Measurements from ENCODE around the gene MED12L.

The MED12L gene

DNA sequence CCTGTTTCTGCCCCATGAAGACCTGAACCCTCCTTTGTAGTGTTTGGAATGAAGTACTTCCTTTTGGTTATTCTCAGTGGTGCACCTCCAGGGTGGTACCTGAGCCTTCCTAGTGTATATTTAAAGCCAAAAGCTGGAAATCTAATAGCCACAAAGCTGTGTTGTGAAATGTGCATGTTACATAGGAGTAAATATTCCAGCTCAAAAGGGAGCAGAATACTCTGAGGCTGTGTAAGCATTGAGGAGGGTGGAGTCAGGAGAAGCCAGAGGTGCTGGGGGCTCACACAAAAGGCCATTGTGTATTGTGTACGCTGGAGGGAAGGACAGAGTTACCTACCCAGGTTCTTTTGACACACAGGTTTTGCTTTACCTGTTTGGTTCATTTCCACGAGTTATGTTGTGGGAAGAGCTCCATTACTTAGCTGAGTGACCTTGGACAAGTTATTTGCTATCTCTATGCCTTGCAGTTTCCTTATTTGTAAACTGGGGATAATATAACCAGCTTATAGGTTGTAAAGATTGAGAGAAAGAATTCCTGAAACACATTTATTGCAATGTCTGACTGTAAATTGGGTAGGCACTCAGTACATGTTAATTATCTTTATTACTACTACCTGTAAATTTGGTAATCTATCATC lies 92.9 kb downstream of the MED12L start:
- H3K4me3 ChIP-seq (replicated peaks; ENCODE audit: low read depth, low read length): no peak overlapping the region
- DNase-seq (ENCODE audit: extremely low read depth, low read depth): no peak
- TF ChIP-seq, protein P1, sequence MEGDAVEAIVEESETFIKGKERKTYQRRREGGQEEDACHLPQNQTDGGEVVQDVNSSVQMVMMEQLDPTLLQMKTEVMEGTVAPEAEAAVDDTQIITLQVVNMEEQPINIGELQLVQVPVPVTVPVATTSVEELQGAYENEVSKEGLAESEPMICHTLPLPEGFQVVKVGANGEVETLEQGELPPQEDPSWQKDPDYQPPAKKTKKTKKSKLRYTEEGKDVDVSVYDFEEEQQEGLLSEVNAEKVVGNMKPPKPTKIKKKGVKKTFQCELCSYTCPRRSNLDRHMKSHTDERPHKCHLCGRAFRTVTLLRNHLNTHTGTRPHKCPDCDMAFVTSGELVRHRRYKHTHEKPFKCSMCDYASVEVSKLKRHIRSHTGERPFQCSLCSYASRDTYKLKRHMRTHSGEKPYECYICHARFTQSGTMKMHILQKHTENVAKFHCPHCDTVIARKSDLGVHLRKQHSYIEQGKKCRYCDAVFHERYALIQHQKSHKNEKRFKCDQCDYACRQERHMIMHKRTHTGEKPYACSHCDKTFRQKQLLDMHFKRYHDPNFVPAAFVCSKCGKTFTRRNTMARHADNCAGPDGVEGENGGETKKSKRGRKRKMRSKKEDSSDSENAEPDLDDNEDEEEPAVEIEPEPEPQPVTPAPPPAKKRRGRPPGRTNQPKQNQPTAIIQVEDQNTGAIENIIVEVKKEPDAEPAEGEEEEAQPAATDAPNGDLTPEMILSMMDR (IDR thresholded peaks at IDR 0.05; ENCODE audit: low read depth, low read length, missing control alignments): no peak

DNA sequence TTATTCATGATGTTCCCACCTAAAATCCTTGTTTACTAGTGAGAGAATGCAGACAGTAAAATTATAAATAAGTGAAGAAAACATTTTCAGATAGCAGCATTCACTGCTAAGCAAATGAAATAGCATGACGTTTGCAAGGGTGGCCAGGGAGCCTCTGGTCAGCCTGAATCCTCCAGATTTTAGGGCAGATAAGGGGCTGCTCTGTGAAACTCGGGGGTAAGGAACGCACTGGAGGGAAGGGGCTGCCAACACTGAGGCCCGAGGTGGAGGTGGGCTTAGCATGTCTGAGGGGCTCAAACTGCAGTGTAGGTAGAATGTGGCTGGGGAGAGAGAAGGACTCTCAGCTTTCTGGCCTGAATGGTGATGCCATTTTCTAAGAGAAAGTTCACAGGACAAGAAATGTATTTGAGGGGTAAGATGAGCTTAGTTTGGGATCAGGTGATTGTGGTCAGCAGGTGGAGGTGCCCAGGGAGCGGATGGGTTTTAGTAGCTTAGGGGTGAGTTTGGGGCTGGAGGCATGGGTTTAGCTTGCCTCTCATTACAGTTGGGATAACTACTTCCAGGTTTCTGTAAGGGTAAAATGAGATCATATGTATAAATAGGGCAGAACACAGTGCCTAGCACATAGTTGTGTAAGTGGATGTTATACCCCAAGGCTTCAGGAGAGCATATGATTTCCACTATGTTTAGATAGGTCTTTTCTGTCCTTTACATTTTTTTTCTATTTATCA lies 97.0 kb downstream of the MED12L start:
- no peak overlapping the region for H3K4me3 ChIP-seq (replicated peaks; ENCODE audit: low read depth, low read length)
- TF ChIP-seq, protein P1 (IDR thresholded peaks at IDR 0.05; ENCODE audit: low read depth, low read length, missing control alignments): no peak
- DNase-seq (ENCODE audit: extremely low read depth, low read depth): no peak

DNA sequence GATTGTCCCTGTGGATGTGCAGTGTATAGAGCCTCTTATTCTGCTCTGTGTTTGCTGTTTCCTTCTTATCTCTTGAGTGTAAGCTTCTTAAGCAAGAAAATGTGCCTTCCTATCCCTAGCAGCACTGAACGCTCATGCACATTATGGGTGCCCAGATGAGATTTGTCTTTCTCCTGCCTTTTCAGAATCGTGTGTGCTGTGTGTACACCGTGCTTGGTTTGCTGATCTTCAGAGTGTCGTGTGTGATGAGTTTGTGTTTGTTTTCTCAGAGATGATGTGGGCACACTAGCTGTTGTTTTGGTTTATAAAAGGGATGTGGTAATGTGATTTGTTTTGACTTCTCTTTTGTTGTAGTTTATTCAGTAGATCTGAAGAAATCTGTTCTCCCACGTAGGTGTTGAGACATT lies 97.8 kb downstream of the MED12L start:
- TF ChIP-seq, protein P1 (IDR thresholded peaks at IDR 0.05; ENCODE audit: low read depth, low read length, missing control alignments): no peak
- H3K4me3 ChIP-seq (replicated peaks; ENCODE audit: low read depth, low read length): no peak overlapping the region

DNA sequence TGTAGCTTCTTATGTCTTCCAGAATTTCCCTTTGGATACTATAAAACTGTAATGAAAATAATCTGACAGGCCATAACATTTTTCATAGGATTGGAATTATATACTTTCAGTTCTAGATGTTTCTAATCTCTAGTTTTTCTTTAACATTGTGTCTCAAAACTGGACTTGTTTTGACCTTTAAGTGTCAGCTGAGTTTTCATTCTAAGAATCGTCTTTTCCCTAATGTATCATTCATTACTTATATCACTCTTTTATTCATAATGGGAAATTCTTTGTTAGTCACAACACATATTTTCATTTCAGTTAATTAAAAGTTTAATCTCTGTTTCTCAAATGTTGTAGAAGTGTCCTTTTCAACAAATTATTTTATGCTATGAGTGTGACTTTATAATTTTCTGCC lies 105.6 kb downstream of the MED12L start:
- H3K4me3 ChIP-seq (replicated peaks; ENCODE audit: low read depth, low read length): no peak overlapping the region
- TF ChIP-seq, protein P1 (IDR thresholded peaks at IDR 0.05; ENCODE audit: low read depth, low read length, missing control alignments): no peak
- no peak for DNase-seq (ENCODE audit: extremely low read depth, low read depth)

More for the DNA sequence above, 97.8 kb downstream of the MED12L start:
- no peak for DNase-seq (ENCODE audit: extremely low read depth, low read depth)

DNA sequence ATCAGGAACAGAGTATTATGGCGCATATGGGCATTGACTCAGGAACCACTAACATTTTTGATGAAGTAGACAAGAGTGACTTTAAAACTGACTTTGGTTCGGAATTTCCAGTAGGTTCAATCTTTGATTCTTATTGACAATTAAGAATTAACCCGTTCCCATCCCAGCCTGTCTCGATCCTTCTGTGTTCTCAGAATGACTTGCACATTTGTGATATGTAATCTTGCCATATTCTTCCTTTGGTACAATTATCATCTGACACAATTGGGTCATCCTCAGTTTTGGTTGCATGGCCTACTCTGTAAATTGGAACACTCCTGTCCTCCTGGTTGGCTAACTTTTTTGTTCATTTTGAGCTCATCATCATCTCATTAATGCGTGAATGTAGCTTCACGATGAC lies 107.1 kb downstream of the MED12L start:
- TF ChIP-seq, protein P1 (IDR thresholded peaks at IDR 0.05; ENCODE audit: low read depth, low read length, missing control alignments): no peak
- no peak overlapping the region for H3K4me3 ChIP-seq (replicated peaks; ENCODE audit: low read depth, low read length)
- DNase-seq (ENCODE audit: extremely low read depth, low read depth): no peak

DNA sequence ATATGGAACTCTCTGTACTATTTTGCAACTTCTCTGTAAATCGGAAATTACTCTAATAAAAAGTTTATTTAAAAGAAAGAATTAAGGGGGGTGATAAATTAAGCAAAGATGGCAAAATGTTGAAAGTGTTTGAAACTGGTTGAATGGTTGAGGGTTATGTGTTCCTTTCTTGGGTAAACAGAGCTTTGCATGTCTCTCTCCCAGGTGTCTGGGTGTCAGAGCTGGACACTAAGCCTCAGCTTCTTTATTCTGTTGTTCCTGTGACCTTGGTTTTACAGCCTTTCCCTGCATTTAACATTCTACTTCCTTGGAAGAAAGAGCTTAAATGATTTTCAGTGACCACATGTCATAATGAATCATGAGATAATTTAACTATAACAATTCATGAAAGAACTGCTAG lies 110.4 kb downstream of the MED12L start:
- TF ChIP-seq, protein P1 (IDR thresholded peaks at IDR 0.05; ENCODE audit: low read depth, low read length, missing control alignments): no peak
- no peak for DNase-seq (ENCODE audit: extremely low read depth, low read depth)
- H3K4me3 ChIP-seq (replicated peaks; ENCODE audit: low read depth, low read length): no peak overlapping the region
